GM12891 (cell line): ENCODE data around the gene SLC39A6.

Experiments
- POLR2A ChIP-seq: IDR thresholded peaks from 2 replicates; pipeline ENCODE4 v1.6.1; 2011; ENCODE audit warnings: low read depth, low read length, control low read depth
- POLR2AphosphoS5 ChIP-seq: IDR thresholded peaks from 2 replicates; pipeline ENCODE4 v1.6.1; 2011; ENCODE audit warnings: low read depth, low read length, control low read depth
- SPI1 ChIP-seq: IDR thresholded peaks from 2 replicates; pipeline ENCODE4 v1.6.1; 2011; ENCODE audit warnings: low read depth, low read length, control low read depth
- TAF1 ChIP-seq: IDR thresholded peaks from 2 replicates; pipeline ENCODE4 v1.6.1; 2011; ENCODE audit warnings: low read depth, low read length, control low read depth

GRCh38 chr18:36169938-36170337, 40.8 kb upstream of the SLC39A6 start:
- no peak for TF ChIP-seq SPI1
- no peak for TF ChIP-seq POLR2A
- no peak for TF ChIP-seq POLR2AphosphoS5
- no peak for TF ChIP-seq TAF1
